ENCODE measurements around the gene BRPF3.

DNA sequence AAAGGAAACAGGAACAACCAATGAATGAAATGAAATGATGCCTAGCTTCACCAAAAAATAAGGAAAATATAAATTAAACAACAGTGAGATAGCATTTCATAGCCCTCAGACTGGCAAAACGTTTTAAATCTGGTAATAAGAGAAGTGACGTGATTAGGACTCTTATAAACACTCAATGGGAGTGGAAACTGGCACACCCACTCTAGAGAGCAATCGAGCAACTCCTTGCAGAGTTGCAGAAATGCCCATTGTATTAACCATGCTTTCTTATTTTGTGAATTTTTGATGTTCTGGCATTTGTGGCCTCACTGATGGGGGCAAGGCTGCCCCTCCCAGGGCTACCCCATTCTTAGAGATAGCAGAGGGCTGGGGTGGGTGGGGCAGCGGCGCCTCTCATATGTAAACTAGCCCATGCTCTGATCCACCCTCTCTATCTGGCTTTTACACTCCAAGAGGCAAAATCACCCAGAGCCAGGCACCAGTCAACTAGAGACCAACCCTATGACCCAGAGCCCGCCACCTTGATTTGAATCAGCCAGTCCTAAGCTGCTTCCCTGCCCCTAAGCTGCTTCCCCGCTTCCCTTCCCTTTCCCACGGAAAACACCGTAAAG lies 67.0 kb downstream of the BRPF3 start:
- TF ChIP-seq, protein P1, sequence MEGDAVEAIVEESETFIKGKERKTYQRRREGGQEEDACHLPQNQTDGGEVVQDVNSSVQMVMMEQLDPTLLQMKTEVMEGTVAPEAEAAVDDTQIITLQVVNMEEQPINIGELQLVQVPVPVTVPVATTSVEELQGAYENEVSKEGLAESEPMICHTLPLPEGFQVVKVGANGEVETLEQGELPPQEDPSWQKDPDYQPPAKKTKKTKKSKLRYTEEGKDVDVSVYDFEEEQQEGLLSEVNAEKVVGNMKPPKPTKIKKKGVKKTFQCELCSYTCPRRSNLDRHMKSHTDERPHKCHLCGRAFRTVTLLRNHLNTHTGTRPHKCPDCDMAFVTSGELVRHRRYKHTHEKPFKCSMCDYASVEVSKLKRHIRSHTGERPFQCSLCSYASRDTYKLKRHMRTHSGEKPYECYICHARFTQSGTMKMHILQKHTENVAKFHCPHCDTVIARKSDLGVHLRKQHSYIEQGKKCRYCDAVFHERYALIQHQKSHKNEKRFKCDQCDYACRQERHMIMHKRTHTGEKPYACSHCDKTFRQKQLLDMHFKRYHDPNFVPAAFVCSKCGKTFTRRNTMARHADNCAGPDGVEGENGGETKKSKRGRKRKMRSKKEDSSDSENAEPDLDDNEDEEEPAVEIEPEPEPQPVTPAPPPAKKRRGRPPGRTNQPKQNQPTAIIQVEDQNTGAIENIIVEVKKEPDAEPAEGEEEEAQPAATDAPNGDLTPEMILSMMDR (conservative IDR thresholded peaks at IDR 0.05 in 1 of 2, IDR thresholded peaks at IDR 0.05 in 1 of 2; ENCODE audit: low read depth in 1 of 2, low read length in 2 of 2) = no peak
- no peak for TF ChIP-seq EZH2 (IDR thresholded peaks at IDR 0.05; ENCODE audit: low read length, missing control alignments)

Measured in fibroblast of lung (primary cell).